H1 (cell line): Measurements from ENCODE around the gene COL17A1. TPM values are rescaled to one million over a fixed set of nuclear protein-coding genes. Genes with fewer than 3 reads are reported as not detected.

Experiments
- CTCF ChIA-PET: fragments of 300-600 bp; sonication (Branson Sonifier 250); formaldehyde crosslinking; loops from one replicate; lab custom pipeline; 2021; ENCODE audit not compliant: partially characterized antibody; lab: Charles Lee
- POLR2A ChIA-PET: fragments of 300-600 bp; sonication (Branson Sonifier 250); formaldehyde crosslinking; loops from one replicate; lab custom pipeline; 2021; ENCODE audit warnings: inconsistent platforms; ENCODE audit not compliant: partially characterized antibody; lab: Charles Lee
- DNase-seq, 2 experiments: peaks; one replicate each; pipeline versions ENCODE4 v3.0.0 to v3.0.0-alpha.2; 2010 to 2022; ENCODE audit warnings: low spot score in 2 of 2, low read depth in 1 of 2, mixed read lengths in 1 of 2
- FAIRE-seq: peaks from 2 replicates; lab custom pipeline; 2011; peaks lifted over from hg19 to GRCh38; lab: Jason Lieb, UNC
- H2AFZ ChIP-seq: 2 replicates; pipeline ENCODE4 v1.8.1; 2012; ENCODE audit warnings: low read length, inconsistent platforms
- H2AK5ac ChIP-seq: 2 replicates; pipeline ENCODE4 v1.6.1; 2013; ENCODE audit warnings: low read depth, low read length
- H2BK120ac ChIP-seq: replicated peaks from 2 replicates; pipeline ENCODE3; 2013; ENCODE audit warnings: low read depth, low read length, inconsistent platforms
- H2BK12ac ChIP-seq: 2 replicates; pipeline ENCODE4 v1.6.1; 2013; ENCODE audit warnings: low read depth, low read length
- H2BK15ac ChIP-seq: 2 replicates; pipeline ENCODE4 v1.6.1; 2013; ENCODE audit warnings: low read length
- H2BK20ac ChIP-seq: 2 replicates; pipeline ENCODE4 v1.6.1; 2013; ENCODE audit warnings: low read length
- H2BK5ac ChIP-seq: 2 replicates; pipeline ENCODE4 v1.6.1; 2013; ENCODE audit warnings: low read depth, low read length
- H3K14ac ChIP-seq: 2 replicates; pipeline ENCODE4 v1.6.1; 2013; ENCODE audit warnings: inconsistent platforms; ENCODE audit not compliant: insufficient read length
- H3K18ac ChIP-seq: 2 replicates; pipeline ENCODE4 v1.6.1; 2013; ENCODE audit warnings: low read length; ENCODE audit errors: extremely low read depth
- H3K23ac ChIP-seq: 2 replicates; pipeline ENCODE4 v1.6.1; 2013; ENCODE audit warnings: inconsistent platforms; ENCODE audit not compliant: insufficient read length
- H3K23me2 ChIP-seq: 2 replicates; pipeline ENCODE4 v1.6.1; 2013; ENCODE audit warnings: low read depth, low read length
- H3K27ac ChIP-seq: 2 replicates; pipeline ENCODE4 v1.6.1; 2011; ENCODE audit warnings: low read depth, low read length, inconsistent platforms
- H3K27me3 ChIP-seq, 4 experiments: replicated peaks in 1 of 4; 1 replicate in 1 of 4; 2 replicates in 3 of 4; pipeline versions ENCODE4 v1.6.1 to v1.8.1; 2011 to 2013; ENCODE audit warnings: low read length in 3 of 4, mild to moderate bottlenecking in 3 of 4, inconsistent platforms in 2 of 4, mixed read lengths in 2 of 4, moderate library complexity in 1 of 4; ENCODE audit not compliant: control insufficient read depth in 3 of 4, insufficient read depth in 3 of 4; ENCODE audit errors: extremely low read depth in 1 of 4
- H3K36me3 ChIP-seq, 4 experiments: 2 replicates each; pipeline versions ENCODE4 v1.6.1 to v1.8.1; 2011 to 2013; ENCODE audit warnings: mild to moderate bottlenecking in 4 of 4, low read length in 3 of 4, moderate library complexity in 2 of 4, control low read depth in 1 of 4, inconsistent platforms in 1 of 4; ENCODE audit not compliant: insufficient read depth in 4 of 4, control insufficient read depth in 2 of 4
- H3K4ac ChIP-seq: replicated peaks from 2 replicates; pipeline ENCODE3; 2013; ENCODE audit warnings: low read length, low read depth, mixed read lengths, inconsistent platforms; ENCODE audit not compliant: insufficient read length
- H3K4me1 ChIP-seq, 4 experiments: replicated peaks in 1 of 4; 1 replicate in 1 of 4; 2 replicates in 3 of 4; pipeline versions ENCODE4 v1.6.1 to v1.8.1; 2011 to 2013; ENCODE audit warnings: low read length in 3 of 4, inconsistent platforms in 2 of 4, mixed read lengths in 1 of 4; ENCODE audit not compliant: insufficient read depth in 4 of 4, control insufficient read depth in 3 of 4
- H3K4me2 ChIP-seq, 2 experiments: 2 replicates each; pipeline versions ENCODE4 v1.6.1 to v1.8.1; 2011 to 2013; ENCODE audit warnings: low read depth in 2 of 2, low read length in 2 of 2, control low read depth in 1 of 2, inconsistent platforms in 1 of 2, mild to moderate bottlenecking in 1 of 2; ENCODE audit not compliant: insufficient read depth in 1 of 2
- H3K4me3 ChIP-seq, 4 experiments: fragments of 200-600, 300-600 bp in 1 of 4; sonication (generic), shearing (Covaris generic), sonication (Bioruptor Twin) in 1 of 4; 2 replicates each; pipeline versions ENCODE4 v1.5.1 to v1.8.1; 2011 to 2016; ENCODE audit warnings: low read length in 4 of 4, low read depth in 3 of 4, control low read depth in 2 of 4, inconsistent platforms in 2 of 4, mild to moderate bottlenecking in 2 of 4, mixed read lengths in 1 of 4, moderate library complexity in 1 of 4; ENCODE audit not compliant: insufficient read depth in 2 of 4; ENCODE audit errors: extremely low read depth in 1 of 4
- H3K56ac ChIP-seq: replicated peaks from 2 replicates; pipeline ENCODE3; 2013; ENCODE audit warnings: low read depth, mild to moderate bottlenecking, mixed read lengths, low read length, inconsistent platforms; ENCODE audit not compliant: insufficient read length
- H3K79me1 ChIP-seq: 2 replicates; pipeline ENCODE4 v1.6.1; 2013; ENCODE audit warnings: low read depth, low read length, control low read depth
- H3K79me2 ChIP-seq, 2 experiments: 2 replicates each; pipeline versions ENCODE4 v1.6.1 to v1.8.1; 2012 to 2013; ENCODE audit warnings: low read length in 2 of 2, mild to moderate bottlenecking in 2 of 2, inconsistent platforms in 1 of 2; ENCODE audit not compliant: insufficient read depth in 2 of 2, control insufficient read depth in 1 of 2
- H3K9ac ChIP-seq, 4 experiments: replicated peaks in 1 of 4; 1 replicate in 1 of 4; 2 replicates in 3 of 4; pipeline versions ENCODE4 v1.6.1 to v1.8.1; 2011 to 2013; ENCODE audit warnings: low read depth in 3 of 4, low read length in 3 of 4, control low read depth in 2 of 4, mild to moderate bottlenecking in 2 of 4, moderate library complexity in 2 of 4, inconsistent platforms in 1 of 4; ENCODE audit errors: extremely low read depth in 1 of 4
- H3K9me3 ChIP-seq, 2 experiments: 2 replicates each; pipeline versions ENCODE4 v1.6.1 to v1.8.1; 2012 to 2013; ENCODE audit warnings: mild to moderate bottlenecking in 2 of 2, moderate library complexity in 2 of 2, control low read depth in 1 of 2, inconsistent platforms in 1 of 2, low read depth in 1 of 2, low read length in 1 of 2, mixed read lengths in 1 of 2; ENCODE audit not compliant: insufficient read depth in 2 of 2
- H4K20me1 ChIP-seq, 2 experiments: replicated peaks in 1 of 2; 2 replicates each; pipeline versions ENCODE3 to v1.8.1; 2011 to 2013; ENCODE audit warnings: inconsistent platforms in 2 of 2, low read length in 2 of 2, mild to moderate bottlenecking in 1 of 2; ENCODE audit not compliant: insufficient read depth in 2 of 2, control insufficient read depth in 1 of 2
- H4K5ac ChIP-seq: 2 replicates; pipeline ENCODE4 v1.6.1; 2013; ENCODE audit warnings: low read length, low read depth, mixed read lengths, inconsistent platforms; ENCODE audit not compliant: insufficient read length
- H4K8ac ChIP-seq: 2 replicates; pipeline ENCODE4 v1.8.0; 2013; ENCODE audit warnings: mild to moderate bottlenecking, moderate library complexity, low read length, inconsistent platforms; ENCODE audit not compliant: insufficient read depth; ENCODE audit errors: extremely low read depth
- H4K91ac ChIP-seq: replicated peaks from 2 replicates; pipeline ENCODE3; 2013; ENCODE audit warnings: low read length, mixed read lengths, inconsistent platforms; ENCODE audit not compliant: insufficient read length
- CBX5 ChIP-seq: fragments of 300-800, 300-1000 bp; sonication (generic); IDR thresholded peaks from 2 replicates; pipeline ENCODE4 v1.7.1; 2016; ENCODE audit warnings: antibody characterized with exemption, low read length, low read depth
- CHD1 ChIP-seq: IDR thresholded peaks from 2 replicates; pipeline ENCODE4 v1.6.1; 2012; ENCODE audit warnings: low read depth, low read length, improper control_type of control experiment
- EGR1 ChIP-seq: IDR thresholded peaks from 2 replicates; pipeline ENCODE4 v1.6.1; 2011; ENCODE audit warnings: low read depth, low read length, borderline replicate concordance
- EZH2 ChIP-seq: fragments of 200-600 bp; sonication (generic); IDR thresholded peaks from 2 replicates; pipeline ENCODE4 v1.7.1; 2012; ENCODE audit warnings: low read depth, mild to moderate bottlenecking, moderate library complexity, low read length, inconsistent platforms; ENCODE audit not compliant: severe bottlenecking
- FOSL1 ChIP-seq: IDR thresholded peaks from 2 replicates; pipeline ENCODE4 v1.6.1; 2011; ENCODE audit warnings: mild to moderate bottlenecking, low read depth, low read length, moderate library complexity; ENCODE audit not compliant: insufficient read depth
- GABPA ChIP-seq: IDR thresholded peaks from 2 replicates; pipeline ENCODE4 v1.6.1; 2011; ENCODE audit warnings: mild to moderate bottlenecking, low read length, moderate library complexity, borderline replicate concordance; ENCODE audit not compliant: insufficient read depth
- HDAC2 ChIP-seq, 2 experiments: fragments of 300-600 bp in 1 of 2; sonication (generic) in 1 of 2; IDR thresholded peaks; 2 replicates each; pipeline ENCODE4 v1.6.1; 2011 to 2012; ENCODE audit warnings: low read depth in 2 of 2, low read length in 2 of 2, mild to moderate bottlenecking in 2 of 2, moderate library complexity in 2 of 2, borderline replicate concordance in 1 of 2, inconsistent platforms in 1 of 2
- HDAC6 ChIP-seq: IDR thresholded peaks from one replicate; pipeline ENCODE4 v1.7.1; 2012; ENCODE audit warnings: low read depth, mild to moderate bottlenecking, inconsistent platforms, low read length, moderate library complexity
- KDM1A ChIP-seq: fragments of 200-600, 300-600 bp; sonication (generic); IDR thresholded peaks from 2 replicates; pipeline ENCODE4 v1.7.1; 2016; ENCODE audit warnings: mild to moderate bottlenecking, low read length, borderline replicate concordance
- SIRT6 ChIP-seq: IDR thresholded peaks from one replicate; pipeline ENCODE4 v1.7.1; 2012; ENCODE audit warnings: low read length, inconsistent platforms
- SP1 ChIP-seq: IDR thresholded peaks from 2 replicates; pipeline ENCODE4 v1.6.1; 2011; ENCODE audit warnings: low read depth, low read length
- YY1 ChIP-seq: IDR thresholded peaks from 2 replicates; pipeline ENCODE4 v1.6.1; 2011; ENCODE audit warnings: low read depth, mild to moderate bottlenecking, low read length
- polyA plus RNA-seq, 7 experiments: library from polyadenylated mRNA; depleted of rRNA in 3 of 7; stranded (reverse) in 5 of 7; unstranded in 2 of 7; fragments of >200 nt in 5 of 7; fragments of 200-250 nt in 2 of 7; gene quantifications; 1 replicate in 5 of 7; 2 replicates in 1 of 7; 4 replicates in 1 of 7; pipeline versions ENCODE4 v1.2.1 to v1.2.3, GENCODE V29; 2011 to 2013; ENCODE audit warnings: missing spikeins in 2 of 7, mixed read lengths in 2 of 7
- total RNA-seq: library from RNA; stranded (reverse); fragmentation: NEBNext Ultra II Directional; extraction: Animal tissue kit (Norgen Biotek cat#: 25700); gene quantifications from 2 replicates; pipeline ENCODE4 v1.2.1, GENCODE V29; 2021
- TF ChIP-seq, protein P1 (sequence below): IDR thresholded peaks from 2 replicates; pipeline ENCODE4 v1.6.1; 2011; ENCODE audit warnings: low read depth, mild to moderate bottlenecking, low read length; ENCODE audit not compliant: insufficient read depth
- TF ChIP-seq, protein P2 (sequence below): IDR thresholded peaks from 2 replicates; pipeline ENCODE4 v1.6.1; 2012; ENCODE audit warnings: inconsistent platforms

The COL17A1 gene
- total and polyA plus RNA-seq, 2 of the 8 experiments (the other 6 are each of a cell fraction or from before 2014, with no cell fraction given): 0.35 to 0.37 TPM

DNA sequence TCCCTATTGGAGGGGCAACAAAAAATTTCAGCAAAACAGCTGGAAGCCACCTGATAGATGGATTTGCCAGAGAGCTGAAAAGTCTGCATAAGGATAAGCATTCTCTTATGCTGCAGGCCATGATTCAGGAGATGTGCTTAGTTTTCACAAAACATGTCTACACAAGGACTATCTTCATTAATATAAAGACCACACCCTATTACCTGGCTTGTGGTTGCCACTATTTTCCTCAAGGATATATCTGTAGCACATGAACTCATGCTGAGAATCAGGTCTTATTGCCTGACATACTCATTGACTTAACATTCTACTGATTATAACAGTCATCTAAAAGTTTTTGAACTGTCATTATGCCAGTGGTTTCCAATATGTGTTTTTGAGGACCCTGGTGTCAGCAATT, 7.1 kb upstream of the COL17A1 start:
- no peak overlapping the region for H4K91ac ChIP-seq
- H4K8ac ChIP-seq: no peak overlapping the region
- no peak overlapping the region for H2BK120ac ChIP-seq
- H2AK5ac ChIP-seq: no peak overlapping the region
- H3K18ac ChIP-seq: no peak overlapping the region
- H3K4ac ChIP-seq: no peak overlapping the region
- H3K14ac ChIP-seq: no peak overlapping the region
- no peaks in the 10 kb centered on the region for H3K27me3 ChIP-seq
- H2BK20ac ChIP-seq: no peak overlapping the region
- no peak for FAIRE-seq
- H3K79me1 ChIP-seq: no peaks in the 10 kb centered on the region
- peaks cover 8 to 9% of the 10 kb centered on the region in 2 experiments; a peak in 3 of 4 replicates for H3K9me3 ChIP-seq
- no peak overlapping the region for H3K23ac ChIP-seq
- H3K79me2 ChIP-seq: no peaks in the 10 kb centered on the region
- H4K20me1 ChIP-seq: no peaks in the 10 kb centered on the region
- no peak overlapping the region for H3K4me3 ChIP-seq
- no peak for DNase-seq
- H2BK12ac ChIP-seq: no peak overlapping the region
- H2BK15ac ChIP-seq: no peak overlapping the region
- peaks cover 0 to 6% (median 1%) of the 10 kb centered on the region in 4 experiments; a peak in 4 of 7 replicates for H3K4me1 ChIP-seq
- H3K56ac ChIP-seq: no peak overlapping the region
- TF ChIP-seq EGR1: no peak
- no peak for TF ChIP-seq FOSL1
- TF ChIP-seq EZH2: no peak
- TF ChIP-seq CBX5: no peak
- no peak for TF ChIP-seq SP1
- no peak for TF ChIP-seq CHD1
- TF ChIP-seq HDAC2 (IDR thresholded peaks at IDR 0.05; ENCODE audit: borderline replicate concordance in 1 of 2, low read depth in 2 of 2, low read length in 2 of 2): no peak
- TF ChIP-seq, protein P1, sequence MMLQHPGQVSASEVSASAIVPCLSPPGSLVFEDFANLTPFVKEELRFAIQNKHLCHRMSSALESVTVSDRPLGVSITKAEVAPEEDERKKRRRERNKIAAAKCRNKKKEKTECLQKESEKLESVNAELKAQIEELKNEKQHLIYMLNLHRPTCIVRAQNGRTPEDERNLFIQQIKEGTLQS: no peak
- TF ChIP-seq, protein P2, sequence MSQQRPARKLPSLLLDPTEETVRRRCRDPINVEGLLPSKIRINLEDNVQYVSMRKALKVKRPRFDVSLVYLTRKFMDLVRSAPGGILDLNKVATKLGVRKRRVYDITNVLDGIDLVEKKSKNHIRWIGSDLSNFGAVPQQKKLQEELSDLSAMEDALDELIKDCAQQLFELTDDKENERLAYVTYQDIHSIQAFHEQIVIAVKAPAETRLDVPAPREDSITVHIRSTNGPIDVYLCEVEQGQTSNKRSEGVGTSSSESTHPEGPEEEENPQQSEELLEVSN: no peak
- TF ChIP-seq GABPA: no peak
- TF ChIP-seq HDAC6: no peak
- no peak for TF ChIP-seq YY1
- no peak for TF ChIP-seq KDM1A
- TF ChIP-seq SIRT6: no peak
- H3K36me3 ChIP-seq: no peaks in the 10 kb centered on the region
- ChIA-PET CTCF (interaction anchor here (0.6 to 1.5 kb wide), 3 partner anchors 9 to 337 kb away, joined by 3 read pairs; no protein-coding TSS in a partner anchor), POLR2A (no interaction called here)
- no peaks in the 10 kb centered on the region; the same call in 1 of the 2 replicates for H3K23me2 ChIP-seq
- no peak overlapping the region for H2BK5ac ChIP-seq
- H3K9ac ChIP-seq: no peak overlapping the region
- H4K5ac ChIP-seq: no peak overlapping the region
- no peak overlapping the region for H3K27ac ChIP-seq
- no peak overlapping the region for H2AFZ ChIP-seq
- H3K4me2 ChIP-seq: no peak overlapping the region
